IPS-NIHi11 (cell line): ENCODE results near the gene ZNF669.

Experiments used
- DNase-seq: peaks from one replicate; pipeline ENCODE4 v3.0.0; 2012; ENCODE audit warnings: mixed read lengths, low spot score

The ZNF669 gene

GRCh38 chr1:247060771-247061170 is 43.4 kb downstream of the ZNF669 start:
- DNase-seq: no peak

DNA sequence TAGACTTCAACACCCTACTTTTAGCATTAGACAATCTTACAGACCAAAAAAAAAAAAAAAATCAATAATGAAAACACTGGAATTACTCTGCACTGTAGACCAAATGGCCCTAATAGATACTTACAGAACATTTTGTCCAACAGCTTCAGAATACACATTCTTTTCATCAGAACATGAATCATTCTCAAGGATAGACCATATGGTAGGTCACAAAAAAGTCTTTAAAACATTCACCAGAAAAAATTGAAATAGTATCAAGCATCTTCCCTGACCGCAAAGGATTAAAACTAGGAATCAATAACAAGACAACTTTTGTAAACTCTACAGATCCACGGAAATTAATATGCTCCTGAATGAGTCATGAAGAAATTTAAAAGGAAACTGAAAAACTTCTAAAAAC is 48.1 kb downstream of the ZNF669 start:
- DNase-seq: no peak

- no peak for DNase-seq
These were observed 49.2 kb downstream of the ZNF669 start for GRCh38 chr1:247054992-247055415.
